HepG2 (cell line): ENCODE data around the gene DDO. TPM values are rescaled to one million over a fixed set of nuclear protein-coding genes. Genes with fewer than 3 reads are reported as not detected.

Experiments used
- ATAC-seq: fragments of 200-7000 bp; cut with Tn5 transposase; 3 replicates; pipeline ENCODE4 v1.9.1; 2020; ENCODE audit warnings: mild to moderate bottlenecking, moderate library complexity
- BruUV-seq: library from RNA; stranded (reverse); fragments of 400-500 nt; replicated peaks from 2 replicates; lab custom pipeline; 2021; lab: Mats Ljungman, UMichigan
- CTCF ChIA-PET: fragments of 300-600 bp; formaldehyde crosslinking; extraction: SDS; loops from one replicate; lab custom pipeline; 2021; ENCODE audit warnings: low total read pairs, inconsistent platforms, low intra/inter-chr PET ratio; lab: Yijun Ruan, JAX
- POLR2A ChIA-PET: fragments of 350-600 bp; sonication (Branson Sonifier 250); formaldehyde crosslinking; loops from one replicate; lab custom pipeline; 2020; ENCODE audit warnings: antibody characterized with exemption, inconsistent platforms; lab: Yijun Ruan, JAX
- DNase-seq: peaks from one replicate; pipeline ENCODE4 v3.0.0-alpha.2; 2015; ENCODE audit warnings: low spot score
- FAIRE-seq: peaks from 3 replicates; lab custom pipeline; 2011; peaks lifted over from hg19 to GRCh38; lab: Jason Lieb, UNC
- H2AFZ ChIP-seq: one replicate; pipeline ENCODE4 v1.6.1; 2011; ENCODE audit warnings: low read length, inconsistent platforms
- H3K27ac ChIP-seq: fragments of 300-600 bp; 3 replicates; pipeline ENCODE4 v1.8.0; 2011; ENCODE audit warnings: mixed run types, mild to moderate bottlenecking, mixed read lengths, low read length, inconsistent platforms; ENCODE audit not compliant: insufficient read depth; ENCODE audit errors: extremely low read length
- H3K27me3 ChIP-seq, 2 experiments: fragments of 200-600 bp in 1 of 2; 2 replicates in 1 of 2; 3 replicates in 1 of 2; pipeline versions ENCODE4 v1.6.0 to v1.8.0; 2011; ENCODE audit warnings: low read length in 2 of 2, mild to moderate bottlenecking in 2 of 2, moderate library complexity in 2 of 2, inconsistent platforms in 1 of 2; ENCODE audit not compliant: insufficient read depth in 2 of 2, control insufficient read depth in 1 of 2
- H3K36me3 ChIP-seq, 2 experiments: fragments of 200-600 bp in 1 of 2; replicated peaks in 1 of 2; 2 replicates in 1 of 2; 3 replicates in 1 of 2; pipeline versions ENCODE4 v1.5.1 to v1.8.0; 2011; ENCODE audit warnings: low read length in 2 of 2, inconsistent platforms in 1 of 2; ENCODE audit not compliant: insufficient read depth in 2 of 2, control insufficient read depth in 1 of 2
- H3K4me1 ChIP-seq: 2 replicates; pipeline ENCODE4 v1.5.1; 2012; ENCODE audit warnings: low read length, inconsistent platforms; ENCODE audit not compliant: insufficient read depth
- H3K4me2 ChIP-seq: 2 replicates; pipeline ENCODE4 v1.6.0; 2011; ENCODE audit warnings: low read depth, low read length, inconsistent platforms
- H3K4me3 ChIP-seq, 3 experiments: fragments of 200-600 bp in 1 of 3; sonication (generic), shearing (Covaris generic) in 1 of 3; replicated peaks in 1 of 3; 2 replicates each; pipeline ENCODE4 v1.5.1; 2011 to 2016; ENCODE audit warnings: low read length in 3 of 3, inconsistent platforms in 2 of 3, low read depth in 2 of 3, mild to moderate bottlenecking in 2 of 3, control low read depth in 1 of 3, mixed read lengths in 1 of 3; ENCODE audit not compliant: insufficient read depth in 1 of 3
- H3K79me2 ChIP-seq: one replicate; pipeline ENCODE4 v1.6.1; 2011; ENCODE audit warnings: low read length, inconsistent platforms; ENCODE audit not compliant: insufficient read depth
- H3K9ac ChIP-seq: 2 replicates; pipeline ENCODE4 v1.6.0; 2011; ENCODE audit warnings: mild to moderate bottlenecking, low read depth, low read length, inconsistent platforms; ENCODE audit not compliant: insufficient read depth
- H3K9me3 ChIP-seq: 2 replicates; pipeline ENCODE4 v1.5.1; 2012; ENCODE audit warnings: mild to moderate bottlenecking, low read length
- H4K20me1 ChIP-seq: 2 replicates; pipeline ENCODE4 v1.6.0; 2011; ENCODE audit warnings: inconsistent platforms, mild to moderate bottlenecking, low read length, moderate library complexity; ENCODE audit not compliant: insufficient read depth
- HOXA3 ChIP-seq: sonication (generic); formaldehyde crosslinking; IDR thresholded peaks from 2 replicates; pipeline ENCODE4 v1.5.0; 2020; ENCODE audit warnings: missing genetic modification reagents
- NBN ChIP-seq: fragments of 450-650 bp; conservative IDR thresholded peaks from 2 replicates; pipeline ENCODE4 v1.6.1; 2017
- NFIB ChIP-seq: sonication (generic); formaldehyde crosslinking; IDR thresholded peaks from 2 replicates; pipeline ENCODE4 v1.9.0; 2021; ENCODE audit warnings: missing genetic modification reagents, mild to moderate bottlenecking, borderline replicate concordance
- SRF ChIP-seq: IDR thresholded peaks from 2 replicates; pipeline ENCODE4 v1.6.1; 2011; ENCODE audit warnings: mild to moderate bottlenecking, low read depth, low read length, moderate library complexity
- ZMYM2 ChIP-seq: sonication (generic); formaldehyde crosslinking; IDR thresholded peaks from 2 replicates; pipeline ENCODE4 v1.8.0; 2022; ENCODE audit warnings: mild to moderate bottlenecking, missing genetic modification reagents
- ZNF33A ChIP-seq: sonication (generic); formaldehyde crosslinking; IDR thresholded peaks from 2 replicates; pipeline ENCODE4 v1.5.1; 2020; ENCODE audit warnings: missing genetic modification reagents, mild to moderate bottlenecking, moderate library complexity, borderline replicate concordance
- ZNF615 ChIP-seq: sonication (generic); formaldehyde crosslinking; IDR thresholded peaks from 2 replicates; pipeline ENCODE4 v1.5.0; 2020; ENCODE audit warnings: mild to moderate bottlenecking, missing genetic modification reagents, borderline replicate concordance
- ZNF878 ChIP-seq: sonication (generic); formaldehyde crosslinking; IDR thresholded peaks from 2 replicates; pipeline ENCODE4 v1.8.1; 2023; ENCODE audit warnings: mild to moderate bottlenecking, missing genetic modification reagents, moderate library complexity
- ZSCAN25 ChIP-seq: sonication (generic); formaldehyde crosslinking; IDR thresholded peaks from 2 replicates; pipeline ENCODE4 v1.8.0; 2022; ENCODE audit warnings: mild to moderate bottlenecking, missing genetic modification reagents
- WGBS: methylation state at CpG from one replicate; pipeline ENCODE4 v1.1.6; 2017; ENCODE audit warnings: low lambda C conversion rate; 5-methylcytosine and 5-hydroxymethylcytosine counted together
- in situ Hi-C: cut with HindIII; loops from 2 replicates; pipeline ENCODE4 v1.10.0; 2017; ENCODE audit warnings: low pct_unique_long_range_greater_than_20kb; ENCODE audit not compliant: extremely low pct_ligation_motif_present
- intact Hi-C: fragments of 100-400 bp; cut with micrococcal nuclease; formaldehyde crosslinking; loops from one replicate; pipeline ENCODE4 v1.10.0; 2022; ENCODE audit not compliant: unreplicated experiment
- polyA plus RNA-seq, 8 experiments: library from polyadenylated mRNA; depleted of rRNA in 3 of 8; stranded (reverse) in 7 of 8; unstranded in 1 of 8; fragments of >200 nt; fragmentation: Illumina TruSeq in 4 of 8; extraction: Trizol in 4 of 8; gene quantifications; 2 replicates each; pipeline versions ENCODE4 v1.2.1 to v1.2.3, GENCODE V29; 2011 to 2016; ENCODE audit warnings: low read depth in 4 of 8, missing spikeins in 1 of 8, mixed read lengths in 1 of 8; ENCODE audit not compliant: insufficient read depth in 1 of 8
- total RNA-seq, 5 experiments: library from RNA; depleted of rRNA; stranded (reverse); fragments of >200 nt; fragmentation: Illumina TruSeq; extraction: Trizol; gene quantifications; 2 replicates each; pipeline ENCODE4 v1.2.3, GENCODE V29; 2016; ENCODE audit warnings: low read depth in 1 of 5
- TF ChIP-seq, protein P1 (sequence below): IDR thresholded peaks from 2 replicates; pipeline ENCODE4 v1.6.1; 2016; ENCODE audit warnings: low read depth, borderline replicate concordance
- TF ChIP-seq, protein P2 (sequence below): IDR thresholded peaks from 2 replicates; pipeline ENCODE4 v1.6.1; 2016; ENCODE audit warnings: low read depth, missing genetic modification reagents, missing compliant biosample characterization
- TF ChIP-seq, protein P3 (sequence below): IDR thresholded peaks from 2 replicates; pipeline ENCODE4 v1.6.1; 2012; ENCODE audit warnings: low read depth, low read length, improper control_type of control experiment

DDO gene
- total and polyA plus RNA-seq, 2 of the 13 experiments (the other 11 are each of a cell fraction or from before 2014, with no cell fraction given) = 6.1 to 10.3 TPM

DNA sequence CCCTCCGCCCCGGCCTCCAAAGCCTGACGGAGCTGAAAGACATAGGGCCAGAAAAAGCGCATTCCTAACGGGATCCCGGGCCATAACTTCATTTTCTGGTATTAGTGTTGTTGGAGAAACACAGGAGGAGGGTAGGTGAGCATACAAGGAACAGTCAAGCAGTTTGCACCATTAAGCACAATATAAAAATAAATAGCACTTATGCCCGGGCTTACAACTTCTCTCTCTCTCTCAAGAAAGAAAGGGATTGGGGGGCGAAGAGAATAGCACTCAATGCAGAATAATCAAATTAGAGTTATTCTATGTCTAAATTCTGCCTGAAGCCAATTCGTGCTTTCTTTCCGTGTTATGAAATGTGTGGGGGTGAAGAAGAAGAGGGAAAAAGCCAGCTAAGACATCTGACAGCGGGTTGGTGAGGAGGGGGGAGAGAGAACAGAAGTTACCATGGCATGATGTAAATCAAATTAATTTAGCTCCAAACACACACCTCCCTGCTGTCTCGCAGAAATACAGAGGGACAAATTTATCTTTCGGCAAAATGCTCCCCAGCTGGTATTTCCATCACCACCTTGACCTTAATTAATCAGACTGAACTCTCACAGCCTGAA is 56.7 kb downstream of the DDO start (continued):
- TF ChIP-seq ZNF615 (CRISPR knock-in tag) (no peak), SRF (no peak), ZSCAN25 (CRISPR knock-in tag) (no peak)

DNA sequence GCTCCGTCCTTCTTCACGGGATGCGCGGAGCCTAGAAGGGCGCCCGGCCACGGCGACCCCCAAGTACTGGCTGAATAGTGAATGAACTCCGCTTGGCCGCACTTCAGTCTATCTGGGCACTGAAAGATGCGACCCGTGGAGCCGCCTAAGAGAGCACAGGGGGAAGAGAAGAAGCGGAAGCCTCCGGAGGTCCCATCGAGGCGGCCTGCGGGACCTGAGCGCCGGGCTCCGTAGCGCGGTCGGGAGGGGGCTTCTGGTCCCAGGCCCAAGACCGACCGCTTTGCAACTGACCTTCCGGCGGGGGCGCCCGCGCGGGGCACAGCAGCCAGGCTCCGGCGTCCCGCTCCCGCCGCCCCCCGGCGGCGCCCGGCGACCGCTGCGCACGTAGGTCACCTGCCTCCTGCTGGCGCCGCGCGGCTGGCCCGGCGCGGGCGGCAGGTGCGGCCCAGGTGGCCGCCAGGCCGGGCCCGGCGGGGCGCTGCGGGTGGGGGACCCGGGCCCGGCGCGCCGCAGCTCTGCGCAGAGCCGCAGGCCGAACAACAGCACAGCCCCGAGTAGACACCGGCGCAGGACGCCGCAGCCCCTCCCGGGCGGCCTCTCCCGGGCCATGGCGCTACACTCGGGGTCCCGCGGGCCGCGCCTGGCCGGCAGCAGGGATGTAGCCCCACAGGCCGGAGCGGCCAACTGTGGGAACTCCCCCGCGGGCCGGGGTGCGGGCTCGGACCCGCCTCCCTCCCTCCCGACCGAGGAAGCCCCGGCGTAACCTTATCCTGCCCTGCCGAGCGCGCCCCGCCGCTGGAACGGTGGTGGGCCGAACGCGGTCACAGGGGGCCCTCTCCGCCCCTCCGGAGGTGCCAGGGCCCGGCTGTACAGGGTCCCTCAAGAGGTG is 57.5 kb downstream of the DDO start, which contains the start of gene METTL24:
TSS of gene METTL24 (minus strand) at position 686 of the 889 bp plus-strand sequence. CDS start at position 609, 77 bp downstream.
- Histone ChIP-seq H2AFZ (no peak within 1 kb of the TSS), H4K20me1 (no peaks in the 10 kb centered on the region), H3K4me3 (no peak within 1 kb of the TSS), H3K4me2 (no peak within 1 kb of the TSS), H3K27me3 (no peaks in the 10 kb centered on the region), H3K36me3 (no peaks in the 10 kb centered on the region), H3K27ac (no peak within 1 kb of the TSS), H3K4me1 (peaks cover 42% of the 10 kb centered on the region), H3K9me3 (no peaks in the 10 kb centered on the region), H3K9ac (no peak within 1 kb of the TSS), H3K79me2 (no peaks in the 10 kb centered on the region)
- in situ Hi-C loops (no loop called here), intact Hi-C loops (no loop called here)
- CTCF ChIA-PET = no interaction called here
- ATAC-seq (no peak), FAIRE-seq (no peak), DNase-seq (no peak)
- 92% methylated on average over 27 of the region's 107 CpGs for WGBS
- POLR2A ChIA-PET = no interaction called here
- BruUV-seq = no TSS peak
- TF ChIP-seq, protein P1, sequence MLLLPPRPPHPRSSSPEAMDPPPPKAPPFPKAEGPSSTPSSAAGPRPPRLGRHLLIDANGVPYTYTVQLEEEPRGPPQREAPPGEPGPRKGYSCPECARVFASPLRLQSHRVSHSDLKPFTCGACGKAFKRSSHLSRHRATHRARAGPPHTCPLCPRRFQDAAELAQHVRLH (CRISPR knock-in tag) = no peak
- TF ChIP-seq ZMYM2 (CRISPR knock-in tag) (no peak), NFIB (CRISPR knock-in tag) (no peak), ZNF33A (no peak), HOXA3 (CRISPR knock-in tag) (no peak), ZNF878 (CRISPR knock-in tag) (no peak), NBN (no peak)
- TF ChIP-seq, protein P2, sequence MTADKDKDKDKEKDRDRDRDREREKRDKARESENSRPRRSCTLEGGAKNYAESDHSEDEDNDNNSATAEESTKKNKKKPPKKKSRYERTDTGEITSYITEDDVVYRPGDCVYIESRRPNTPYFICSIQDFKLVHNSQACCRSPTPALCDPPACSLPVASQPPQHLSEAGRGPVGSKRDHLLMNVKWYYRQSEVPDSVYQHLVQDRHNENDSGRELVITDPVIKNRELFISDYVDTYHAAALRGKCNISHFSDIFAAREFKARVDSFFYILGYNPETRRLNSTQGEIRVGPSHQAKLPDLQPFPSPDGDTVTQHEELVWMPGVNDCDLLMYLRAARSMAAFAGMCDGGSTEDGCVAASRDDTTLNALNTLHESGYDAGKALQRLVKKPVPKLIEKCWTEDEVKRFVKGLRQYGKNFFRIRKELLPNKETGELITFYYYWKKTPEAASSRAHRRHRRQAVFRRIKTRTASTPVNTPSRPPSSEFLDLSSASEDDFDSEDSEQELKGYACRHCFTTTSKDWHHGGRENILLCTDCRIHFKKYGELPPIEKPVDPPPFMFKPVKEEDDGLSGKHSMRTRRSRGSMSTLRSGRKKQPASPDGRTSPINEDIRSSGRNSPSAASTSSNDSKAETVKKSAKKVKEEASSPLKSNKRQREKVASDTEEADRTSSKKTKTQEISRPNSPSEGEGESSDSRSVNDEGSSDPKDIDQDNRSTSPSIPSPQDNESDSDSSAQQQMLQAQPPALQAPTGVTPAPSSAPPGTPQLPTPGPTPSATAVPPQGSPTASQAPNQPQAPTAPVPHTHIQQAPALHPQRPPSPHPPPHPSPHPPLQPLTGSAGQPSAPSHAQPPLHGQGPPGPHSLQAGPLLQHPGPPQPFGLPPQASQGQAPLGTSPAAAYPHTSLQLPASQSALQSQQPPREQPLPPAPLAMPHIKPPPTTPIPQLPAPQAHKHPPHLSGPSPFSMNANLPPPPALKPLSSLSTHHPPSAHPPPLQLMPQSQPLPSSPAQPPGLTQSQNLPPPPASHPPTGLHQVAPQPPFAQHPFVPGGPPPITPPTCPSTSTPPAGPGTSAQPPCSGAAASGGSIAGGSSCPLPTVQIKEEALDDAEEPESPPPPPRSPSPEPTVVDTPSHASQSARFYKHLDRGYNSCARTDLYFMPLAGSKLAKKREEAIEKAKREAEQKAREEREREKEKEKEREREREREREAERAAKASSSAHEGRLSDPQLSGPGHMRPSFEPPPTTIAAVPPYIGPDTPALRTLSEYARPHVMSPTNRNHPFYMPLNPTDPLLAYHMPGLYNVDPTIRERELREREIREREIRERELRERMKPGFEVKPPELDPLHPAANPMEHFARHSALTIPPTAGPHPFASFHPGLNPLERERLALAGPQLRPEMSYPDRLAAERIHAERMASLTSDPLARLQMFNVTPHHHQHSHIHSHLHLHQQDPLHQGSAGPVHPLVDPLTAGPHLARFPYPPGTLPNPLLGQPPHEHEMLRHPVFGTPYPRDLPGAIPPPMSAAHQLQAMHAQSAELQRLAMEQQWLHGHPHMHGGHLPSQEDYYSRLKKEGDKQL (CRISPR knock-in tag) = no peak
- TF ChIP-seq, protein P3, sequence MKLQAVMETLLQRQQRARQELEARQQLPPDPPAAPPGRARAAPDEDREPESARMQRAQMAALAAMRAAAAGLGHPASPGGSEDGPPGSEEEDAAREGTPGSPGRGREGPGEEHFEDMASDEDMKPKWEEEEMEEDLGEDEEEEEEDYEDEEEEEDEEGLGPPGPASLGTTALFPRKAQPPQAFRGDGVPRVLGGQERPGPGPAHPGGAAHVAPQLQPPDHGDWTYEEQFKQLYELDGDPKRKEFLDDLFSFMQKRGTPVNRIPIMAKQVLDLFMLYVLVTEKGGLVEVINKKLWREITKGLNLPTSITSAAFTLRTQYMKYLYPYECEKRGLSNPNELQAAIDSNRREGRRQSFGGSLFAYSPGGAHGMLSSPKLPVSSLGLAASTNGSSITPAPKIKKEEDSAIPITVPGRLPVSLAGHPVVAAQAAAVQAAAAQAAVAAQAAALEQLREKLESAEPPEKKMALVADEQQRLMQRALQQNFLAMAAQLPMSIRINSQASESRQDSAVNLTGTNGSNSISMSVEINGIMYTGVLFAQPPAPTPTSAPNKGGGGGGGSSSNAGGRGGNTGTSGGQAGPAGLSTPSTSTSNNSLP = no peak
